ENCODE data around the gene RPS2.

RPS2 gene

DNA sequence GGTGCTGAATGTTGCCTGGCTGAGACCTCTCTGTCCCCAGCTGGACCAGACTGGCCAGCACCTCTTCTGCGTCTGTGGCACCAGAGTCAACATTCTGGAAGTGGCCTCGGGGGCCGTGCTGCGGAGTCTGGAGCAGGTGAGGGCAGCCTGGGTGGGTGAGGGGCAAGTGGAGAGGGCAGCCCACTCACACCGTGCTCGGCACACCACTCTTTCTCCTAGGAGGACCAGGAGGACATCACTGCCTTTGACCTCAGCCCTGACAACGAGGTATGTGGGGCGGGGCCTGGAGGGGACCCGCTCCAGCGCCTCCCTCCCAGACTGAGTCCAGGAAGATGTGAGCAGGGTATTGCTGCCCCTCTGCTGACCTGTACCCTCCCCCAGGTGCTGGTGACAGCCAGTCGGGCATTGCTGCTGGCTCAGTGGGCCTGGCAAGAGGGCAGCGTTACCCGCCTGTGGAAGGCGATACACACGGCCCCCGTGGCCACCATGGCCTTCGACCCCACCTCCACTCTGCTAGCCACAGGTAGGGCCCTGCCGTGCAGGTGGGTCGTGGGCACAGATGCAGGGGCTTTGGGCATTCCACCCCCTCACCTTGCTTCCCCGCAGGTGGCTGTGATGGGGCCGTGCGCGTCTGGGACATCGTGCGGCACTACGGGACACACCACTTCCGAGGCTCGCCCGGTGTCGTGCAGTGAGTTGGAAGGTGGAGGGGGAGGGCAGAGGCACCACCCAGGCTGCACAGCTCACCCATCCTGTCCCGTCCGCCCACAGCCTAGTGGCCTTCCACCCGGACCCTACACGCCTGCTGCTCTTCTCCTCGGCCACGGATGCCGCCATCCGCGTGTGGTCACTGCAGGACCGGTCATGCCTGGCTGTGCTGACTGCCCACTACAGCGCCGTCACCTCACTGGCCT, 9.8 kb upstream of the RPS2 start:
- no peak overlapping the region for H3K4me3 ChIP-seq (ENCODE audit: low read depth, low read length)
- TF ChIP-seq CTCF (IDR thresholded peaks at IDR 0.05; ENCODE audit: low read depth, low read length): no peak

DNA sequence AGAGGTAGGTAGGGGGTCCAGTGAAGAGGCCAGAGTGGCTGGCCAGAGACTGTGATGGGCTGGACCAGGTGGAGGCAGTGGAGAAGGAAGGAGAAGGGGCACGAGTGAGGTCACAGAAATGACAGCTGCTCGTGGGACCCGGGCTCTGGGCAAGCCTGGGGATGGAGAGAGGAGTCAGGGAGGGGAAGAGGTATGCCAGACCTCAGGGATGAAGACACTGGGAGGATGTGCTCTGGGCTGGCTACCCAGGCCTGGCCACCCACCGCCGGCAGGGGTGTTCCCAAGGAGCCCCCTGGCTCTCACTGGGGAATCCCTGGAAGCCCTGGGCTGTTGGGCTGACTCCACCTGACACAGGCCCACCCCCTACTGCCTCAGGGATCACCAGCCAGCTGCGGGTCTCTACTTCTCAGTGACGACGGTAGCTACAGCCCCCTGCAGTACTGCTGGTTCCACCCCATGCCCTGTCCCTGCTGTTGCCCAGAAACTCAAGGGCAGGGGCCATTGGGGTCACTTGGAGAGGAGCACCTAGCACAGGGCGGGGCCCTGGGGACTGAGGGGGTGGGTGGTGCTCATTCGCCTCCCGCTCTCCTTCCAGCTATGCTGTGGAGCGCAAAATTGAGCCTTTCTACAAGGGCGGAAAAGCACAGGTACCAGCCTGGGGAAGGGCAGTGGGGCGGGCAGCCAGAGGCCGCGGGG, 9.0 kb upstream of the RPS2 start:
- TF ChIP-seq CTCF (IDR thresholded peaks at IDR 0.05; ENCODE audit: low read depth, low read length): no peak
- no peak overlapping the region for H3K4me3 ChIP-seq (ENCODE audit: low read depth, low read length)

DNA sequence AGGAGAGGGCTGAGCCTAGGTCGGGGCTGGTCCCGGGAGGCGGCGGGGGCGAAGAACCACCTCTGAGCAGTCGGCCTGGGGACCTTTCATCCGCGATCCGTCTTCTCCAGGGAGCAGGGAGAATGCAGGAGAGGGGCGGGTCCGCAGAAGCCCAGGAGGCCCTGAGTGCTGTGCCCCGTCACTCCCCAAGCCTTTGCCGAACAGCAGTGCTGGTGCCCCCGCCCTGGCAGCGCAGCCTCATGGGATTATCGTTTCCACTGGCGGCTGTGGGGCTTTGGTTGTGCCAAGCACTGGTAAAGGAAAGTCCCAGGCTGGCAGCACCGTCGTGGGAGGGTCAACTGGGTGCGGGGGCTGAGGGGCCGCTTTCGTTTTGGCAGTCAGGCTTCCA, 7.9 kb upstream of the RPS2 start:
- H3K4me3 ChIP-seq (ENCODE audit: low read depth, low read length): peak overlapping the region; percentile 93
- TF ChIP-seq CTCF (IDR thresholded peaks at IDR 0.05; ENCODE audit: low read depth, low read length): no peak

DNA sequence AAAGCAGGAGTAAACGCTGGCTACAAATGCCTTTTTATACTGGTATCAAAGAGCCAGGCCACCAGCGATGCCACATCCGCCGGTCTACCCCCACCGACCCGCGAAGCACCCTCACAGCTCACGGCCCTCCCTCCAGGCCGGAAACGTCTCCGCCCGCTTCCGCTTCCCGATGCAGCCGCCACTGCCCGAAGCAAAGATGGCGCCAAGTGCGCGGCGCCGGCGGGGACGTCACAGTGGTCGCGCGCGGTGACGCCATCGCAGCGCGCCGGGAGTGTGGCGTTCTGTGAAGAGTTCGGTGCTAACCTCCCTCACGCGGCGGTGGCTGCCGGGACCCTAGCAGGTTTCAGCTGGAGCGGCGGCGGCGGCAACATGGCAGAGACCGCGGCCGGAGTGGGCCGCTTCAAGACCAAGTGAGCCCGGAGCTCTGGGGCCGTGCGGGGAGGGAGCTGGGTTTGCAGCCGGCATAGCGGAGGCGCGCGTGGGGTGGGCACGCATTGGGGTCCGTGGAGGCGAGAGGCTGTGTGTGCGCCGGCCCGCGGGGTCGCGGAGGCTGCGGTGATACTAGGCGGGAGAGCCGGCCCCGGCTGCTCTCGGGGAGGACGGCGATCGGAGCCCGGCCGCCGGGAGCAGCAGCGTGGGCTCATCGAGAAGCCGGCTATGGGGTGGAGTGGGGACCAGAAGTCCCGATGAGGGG, 7.3 kb upstream of the RPS2 start, which contains the start of gene TBL3:
TSS of gene TBL3 (plus strand) at position 258 of the 694 bp plus-strand sequence. CDS start at position 370, 112 bp downstream.
- peak within 1 kb of the TSS; percentile 93 for H3K4me3 ChIP-seq (ENCODE audit: low read depth, low read length)
- TF ChIP-seq CTCF (IDR thresholded peaks at IDR 0.05; ENCODE audit: low read depth, low read length): no peak

- no peak overlapping the region for H3K4me3 ChIP-seq (ENCODE audit: low read depth, low read length)
- TF ChIP-seq CTCF (IDR thresholded peaks at IDR 0.05; ENCODE audit: low read depth, low read length): no peak
Measured at GRCh38 chr16:1968146-1968953, 3.7 kb upstream of the RPS2 start.

DNA sequence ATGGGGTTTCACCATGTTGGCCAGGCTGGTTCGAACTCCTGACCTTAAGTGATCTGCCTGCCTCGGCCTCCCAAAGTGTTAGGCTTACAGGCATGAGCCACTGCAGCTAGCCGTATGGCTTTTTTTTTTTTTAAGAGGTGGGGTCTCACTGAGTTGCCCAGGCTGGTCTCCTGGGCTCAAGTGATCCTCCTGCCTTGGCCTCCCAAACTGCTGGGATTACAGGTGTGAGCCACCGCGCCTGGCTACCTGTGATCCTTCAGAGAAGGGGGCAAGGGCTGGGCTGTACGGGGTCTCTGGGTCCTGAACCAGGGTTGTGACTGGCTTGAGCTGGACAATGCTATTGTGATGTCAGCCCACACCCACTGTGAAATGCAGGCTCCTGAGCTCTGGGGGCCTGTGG, 1.8 kb upstream of the RPS2 start, which contains the start of gene RNF151:
TSS of gene RNF151 (plus strand) at position 397 of the 400 bp plus-strand sequence. CDS start 26 bp downstream, outside the sequence.
- TF ChIP-seq CTCF (IDR thresholded peaks at IDR 0.05; ENCODE audit: low read depth, low read length): no peak
- H3K4me3 ChIP-seq (ENCODE audit: low read depth, low read length): peak within 1 kb of the TSS; percentile 96
